HCT116 (cell line): ENCODE measurements around the gene SLC25A42. TPM values are rescaled to one million over a fixed set of nuclear protein-coding genes. Genes with fewer than 3 reads are reported as not detected.

ENCODE experiments used
- ATAC-seq: fragments of 200-7000 bp; cut with Tn5 transposase; 2 replicates; pipeline ENCODE4 v1.9.1; 2020; ENCODE audit warnings: mild to moderate bottlenecking, moderate library complexity
- BruUV-seq: library from RNA; stranded (reverse); fragments of 400-500 nt; replicated peaks from 2 replicates; lab custom pipeline; 2021; lab: Mats Ljungman, UMichigan
- CTCF ChIA-PET: fragments of 300-600 bp; sonication (Branson Sonifier 250); formaldehyde crosslinking; loops from one replicate; lab custom pipeline; 2021; ENCODE audit warnings: antibody characterized with exemption; lab: Charles Lee
- POLR2A ChIA-PET: fragments of 300-600, 350-600 bp; sonication (Branson Sonifier 250); formaldehyde crosslinking; loops from one replicate; lab custom pipeline; 2021; ENCODE audit warnings: antibody characterized with exemption; lab: Charles Lee
- RAD21 ChIA-PET, 2 experiments: fragments of 300-600 bp; sonication (Branson Sonifier 250); formaldehyde crosslinking; loops; one replicate each; lab custom pipeline; 2023; ENCODE audit warnings: low total read pairs in 2 of 2; ENCODE audit not compliant: uncharacterized antibody in 2 of 2, unreplicated experiment in 2 of 2, low non-redundant PET in 1 of 2; lab: Charles Lee
- DNase-seq: peaks from one replicate; pipeline ENCODE4 v3.0.0-alpha.2; 2010; ENCODE audit warnings: low read depth, low spot score
- H2AFZ ChIP-seq: fragments of 200-600 bp; shearing (Covaris generic), sonication (generic); 2 replicates; pipeline ENCODE4 v1.6.1; 2017; ENCODE audit warnings: low read depth, mixed run types, mixed read lengths, antibody characterized with exemption, low read length; ENCODE audit not compliant: poor library complexity, severe bottlenecking
- H3K27ac ChIP-seq: 2 replicates; pipeline ENCODE4 v1.5.1; 2012; ENCODE audit warnings: low read depth, low read length
- H3K27me3 ChIP-seq: fragments of 200-600 bp; sonication (generic); 2 replicates; pipeline ENCODE4 v1.6.1; 2016; ENCODE audit warnings: mixed run types, low read length, mixed read lengths; ENCODE audit not compliant: insufficient read depth
- H3K36me3 ChIP-seq, 2 experiments: fragments of 200-500 bp in 1 of 2; fragments of 200-600 bp in 1 of 2; sonication (Bioruptor generic) in 1 of 2; sonication (generic) in 1 of 2; 2 replicates each; pipeline versions ENCODE4 v1.5.1 to v1.6.1; 2014 to 2016; ENCODE audit warnings: low read length in 2 of 2, inconsistent platforms in 1 of 2, mixed read lengths in 1 of 2, mixed run types in 1 of 2; ENCODE audit not compliant: insufficient read depth in 2 of 2, control insufficient read depth in 1 of 2
- H3K4me1 ChIP-seq, 2 experiments: fragments of 200-600 bp in 1 of 2; sonication (generic) in 1 of 2; 2 replicates each; pipeline versions ENCODE4 v1.5.1 to v1.6.1; 2012 to 2017; ENCODE audit warnings: low read length in 2 of 2, inconsistent platforms in 1 of 2, mild to moderate bottlenecking in 1 of 2, mixed read lengths in 1 of 2, mixed run types in 1 of 2, moderate library complexity in 1 of 2; ENCODE audit not compliant: insufficient read depth in 2 of 2, control insufficient read depth in 1 of 2
- H3K4me2 ChIP-seq: fragments of 200-600 bp; sonication (generic); 2 replicates; pipeline ENCODE4 v1.6.1; 2017; ENCODE audit warnings: mixed run types, low read length, mixed read lengths
- H3K4me3 ChIP-seq, 2 experiments: fragments of 200-600 bp in 1 of 2; sonication (generic) in 1 of 2; replicated peaks in 1 of 2; 2 replicates each; pipeline ENCODE4 v1.5.1; 2011 to 2016; ENCODE audit warnings: low read length in 2 of 2, control low read depth in 1 of 2, low read depth in 1 of 2, mild to moderate bottlenecking in 1 of 2, mixed read lengths in 1 of 2, mixed run types in 1 of 2
- H3K79me2 ChIP-seq: fragments of 200-600 bp; sonication (generic); 2 replicates; pipeline ENCODE4 v1.6.1; 2017; ENCODE audit warnings: mild to moderate bottlenecking, mixed run types, low read length, moderate library complexity, mixed read lengths; ENCODE audit not compliant: insufficient read depth
- H3K9ac ChIP-seq: fragments of 200-600 bp; sonication (generic); 2 replicates; pipeline ENCODE4 v1.6.1; 2016; ENCODE audit warnings: low read length, mixed read lengths
- H3K9me2 ChIP-seq: fragments of 200-600 bp; sonication (generic), shearing (Covaris generic); 2 replicates; pipeline ENCODE4 v1.6.1; 2017; ENCODE audit warnings: mixed run types, mild to moderate bottlenecking, moderate library complexity; ENCODE audit not compliant: insufficient read depth
- H3K9me3 ChIP-seq, 2 experiments: fragments of 200-500 bp in 1 of 2; fragments of 200-600 bp in 1 of 2; sonication (Bioruptor generic) in 1 of 2; sonication (generic) in 1 of 2; 2 replicates each; pipeline ENCODE4 v1.6.1; 2014 to 2017; ENCODE audit warnings: low read length in 2 of 2, mixed read lengths in 2 of 2, inconsistent platforms in 1 of 2, low read depth in 1 of 2, mild to moderate bottlenecking in 1 of 2, mixed run types in 1 of 2, moderate library complexity in 1 of 2; ENCODE audit not compliant: control insufficient read depth in 1 of 2, insufficient read depth in 1 of 2
- H4K20me1 ChIP-seq: fragments of 200-600 bp; sonication (generic), shearing (Covaris generic); 2 replicates; pipeline ENCODE4 v1.6.1; 2017; ENCODE audit warnings: mixed run types, mild to moderate bottlenecking, moderate library complexity; ENCODE audit not compliant: insufficient read depth
- CEBPB ChIP-seq: IDR thresholded peaks from 2 replicates; pipeline ENCODE4 v1.6.1; 2012; ENCODE audit warnings: low read depth
- EZH2phosphoT487 ChIP-seq: fragments of 200-600 bp; IDR thresholded peaks from 2 replicates; pipeline ENCODE4 v1.6.1; 2018; ENCODE audit warnings: antibody characterized with exemption, borderline replicate concordance
- FOSL1 ChIP-seq: IDR thresholded peaks from 2 replicates; pipeline ENCODE4 v1.6.1; 2012; ENCODE audit warnings: low read depth
- JUND ChIP-seq: IDR thresholded peaks from 2 replicates; pipeline ENCODE4 v1.6.1; 2012
- POLR2AphosphoS5 ChIP-seq: IDR thresholded peaks from 2 replicates; pipeline ENCODE4 v1.6.1; 2011; ENCODE audit warnings: mild to moderate bottlenecking, low read depth, low read length, moderate library complexity
- RAD21 ChIP-seq: IDR thresholded peaks from 2 replicates; pipeline ENCODE4 v1.6.1; 2012; ENCODE audit warnings: low read depth, mild to moderate bottlenecking
- SIN3A ChIP-seq: IDR thresholded peaks from 2 replicates; pipeline ENCODE4 v1.6.1; 2012; ENCODE audit warnings: low read depth
- SP1 ChIP-seq: IDR thresholded peaks from 2 replicates; pipeline ENCODE4 v1.6.1; 2012; ENCODE audit warnings: low read depth
- YY1 ChIP-seq: IDR thresholded peaks from 2 replicates; pipeline ENCODE4 v1.6.1; 2011; ENCODE audit warnings: low read length, low read depth, moderate library complexity, mild to moderate bottlenecking; ENCODE audit not compliant: insufficient replicate concordance; ENCODE audit errors: extremely low read depth
- ZNF274 ChIP-seq: fragments of 200-500 bp; sonication (Bioruptor generic); IDR thresholded peaks from 2 replicates; pipeline ENCODE4 v1.6.1; 2014; ENCODE audit warnings: mild to moderate bottlenecking, low read depth, low read length, inconsistent platforms
- intact Hi-C: fragments of 100-400 bp; cut with micrococcal nuclease; formaldehyde crosslinking; loops from 2 replicates; pipeline ENCODE4 v1.10.0; 2022
- total RNA-seq: library from RNA; stranded (reverse); gene quantifications from one replicate; pipeline ENCODE4 v1.2.1, GENCODE V29; 2021; ENCODE audit not compliant: unreplicated experiment
- TF ChIP-seq, protein P1 (sequence below): IDR thresholded peaks from 2 replicates; pipeline ENCODE4 v1.6.1; 2012; ENCODE audit warnings: low read depth

SLC25A42 gene
- total RNA-seq, 1 experiment from 2014 or later, result 10.2 TPM

GRCh38 chr19:19149435-19149834, 85.6 kb downstream of the SLC25A42 start:
- H3K36me3 ChIP-seq, result no peaks in the 10 kb centered on the region; a peak in 2 of 4 replicates
- POLR2A ChIA-PET, result no interaction called here

More at GRCh38 chr19:19149435-19149834, 85.6 kb downstream of the SLC25A42 start:
- Histone ChIP-seq H3K9me3 (no peaks in the 10 kb centered on the region), H3K4me3 (no peak overlapping the region), H3K9ac (no peak overlapping the region), H4K20me1 (no peaks in the 10 kb centered on the region), H3K4me2 (no peak overlapping the region), H2AFZ (no peak overlapping the region), H3K79me2 (no peaks in the 10 kb centered on the region), H3K27me3 (no peaks in the 10 kb centered on the region), H3K4me1 (no peaks in the 10 kb centered on the region), H3K9me2 (no peaks in the 10 kb centered on the region), H3K27ac (no peak overlapping the region)
- DNase-seq (no peak), ATAC-seq (no peak)
- RAD21 ChIA-PET, result no interaction called here
- intact Hi-C loops, result loop anchor here (5.0 kb wide), 1 partner anchor 343 kb away; no protein-coding TSS in a partner anchor
- CTCF ChIA-PET, result interaction anchor here (1.2 kb wide), 1 partner anchor 25 kb away, joined by 3 read pairs; no protein-coding TSS in a partner anchor
- TF ChIP-seq YY1 (no peak), ZNF274 (no peak), SP1 (no peak), FOSL1 (no peak), SIN3A (no peak), POLR2AphosphoS5 (no peak), RAD21 (no peak), JUND (no peak), EZH2phosphoT487 (no peak), CEBPB (no peak)
- TF ChIP-seq, protein P1, sequence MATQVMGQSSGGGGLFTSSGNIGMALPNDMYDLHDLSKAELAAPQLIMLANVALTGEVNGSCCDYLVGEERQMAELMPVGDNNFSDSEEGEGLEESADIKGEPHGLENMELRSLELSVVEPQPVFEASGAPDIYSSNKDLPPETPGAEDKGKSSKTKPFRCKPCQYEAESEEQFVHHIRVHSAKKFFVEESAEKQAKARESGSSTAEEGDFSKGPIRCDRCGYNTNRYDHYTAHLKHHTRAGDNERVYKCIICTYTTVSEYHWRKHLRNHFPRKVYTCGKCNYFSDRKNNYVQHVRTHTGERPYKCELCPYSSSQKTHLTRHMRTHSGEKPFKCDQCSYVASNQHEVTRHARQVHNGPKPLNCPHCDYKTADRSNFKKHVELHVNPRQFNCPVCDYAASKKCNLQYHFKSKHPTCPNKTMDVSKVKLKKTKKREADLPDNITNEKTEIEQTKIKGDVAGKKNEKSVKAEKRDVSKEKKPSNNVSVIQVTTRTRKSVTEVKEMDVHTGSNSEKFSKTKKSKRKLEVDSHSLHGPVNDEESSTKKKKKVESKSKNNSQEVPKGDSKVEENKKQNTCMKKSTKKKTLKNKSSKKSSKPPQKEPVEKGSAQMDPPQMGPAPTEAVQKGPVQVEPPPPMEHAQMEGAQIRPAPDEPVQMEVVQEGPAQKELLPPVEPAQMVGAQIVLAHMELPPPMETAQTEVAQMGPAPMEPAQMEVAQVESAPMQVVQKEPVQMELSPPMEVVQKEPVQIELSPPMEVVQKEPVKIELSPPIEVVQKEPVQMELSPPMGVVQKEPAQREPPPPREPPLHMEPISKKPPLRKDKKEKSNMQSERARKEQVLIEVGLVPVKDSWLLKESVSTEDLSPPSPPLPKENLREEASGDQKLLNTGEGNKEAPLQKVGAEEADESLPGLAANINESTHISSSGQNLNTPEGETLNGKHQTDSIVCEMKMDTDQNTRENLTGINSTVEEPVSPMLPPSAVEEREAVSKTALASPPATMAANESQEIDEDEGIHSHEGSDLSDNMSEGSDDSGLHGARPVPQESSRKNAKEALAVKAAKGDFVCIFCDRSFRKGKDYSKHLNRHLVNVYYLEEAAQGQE, result no peak
- BruUV-seq, result no TSS peak
